Panc1 (cell line): ENCODE measurements around the gene ATR.

Experiments
- CTCF ChIP-seq: fragments of 450-650 bp; IDR thresholded peaks from 2 replicates; pipeline ENCODE4 v1.5.1; 2017; ENCODE audit warnings: mild to moderate bottlenecking
- POLR2AphosphoS5 ChIP-seq: IDR thresholded peaks from 2 replicates; pipeline ENCODE4 v1.6.1; 2012; ENCODE audit warnings: mild to moderate bottlenecking, low read depth, low read length, moderate library complexity
- REST ChIP-seq, 2 experiments: IDR thresholded peaks; 2 replicates each; pipeline ENCODE4 v1.6.1; 2011 to 2012; ENCODE audit warnings: low read depth in 2 of 2, control low read depth in 1 of 2, low read length in 1 of 2, mild to moderate bottlenecking in 1 of 2, moderate library complexity in 1 of 2; ENCODE audit not compliant: insufficient read depth in 1 of 2
- TCF7L2 ChIP-seq: IDR thresholded peaks from 2 replicates; pipeline ENCODE4 v1.6.1; 2011; ENCODE audit warnings: mild to moderate bottlenecking, low read depth, low read length, inconsistent platforms

- no peak for TF ChIP-seq CTCF
- no peak for TF ChIP-seq POLR2AphosphoS5
- TF ChIP-seq REST (IDR thresholded peaks at IDR 0.05; ENCODE audit: insufficient read depth in 1 of 2, low read depth in 2 of 2, low read length in 1 of 2), result no peak
- no peak for TF ChIP-seq TCF7L2
Measured at GRCh38 chr3:142495103-142495502, 83.4 kb downstream of the ATR start.
